Vagina (tissue), 2 donors: Measurements from ENCODE around the gene ASAP2.

Experiments used
- POLR2A ChIP-seq, 2 donors: fragments of 450-650 bp; IDR thresholded peaks; one replicate each; pipeline ENCODE4 v1.6.1; 2017; ENCODE audit warnings: antibody characterized with exemption in 2 of 2, mild to moderate bottlenecking in 2 of 2, moderate library complexity in 2 of 2
- POLR2AphosphoS5 ChIP-seq, 2 donors: sonication (generic); formaldehyde crosslinking; IDR thresholded peaks; one replicate each; pipeline ENCODE4 v1.9.0; 2017; ENCODE audit warnings: antibody characterized with exemption in 2 of 2, mild to moderate bottlenecking in 2 of 2, low read depth in 1 of 2; ENCODE audit not compliant: insufficient read depth in 1 of 2
- TF ChIP-seq, protein P1 (sequence below), 3 experiments: fragments of 450-650 bp in 2 of 3; fragments of 200-600 bp in 1 of 3; sonication (generic) in 1 of 3; IDR thresholded peaks; one replicate each; pipeline ENCODE4 v1.5.1; 2017 to 2019; ENCODE audit warnings: antibody characterized with exemption in 3 of 3, mild to moderate bottlenecking in 2 of 3, moderate library complexity in 2 of 3

DNA sequence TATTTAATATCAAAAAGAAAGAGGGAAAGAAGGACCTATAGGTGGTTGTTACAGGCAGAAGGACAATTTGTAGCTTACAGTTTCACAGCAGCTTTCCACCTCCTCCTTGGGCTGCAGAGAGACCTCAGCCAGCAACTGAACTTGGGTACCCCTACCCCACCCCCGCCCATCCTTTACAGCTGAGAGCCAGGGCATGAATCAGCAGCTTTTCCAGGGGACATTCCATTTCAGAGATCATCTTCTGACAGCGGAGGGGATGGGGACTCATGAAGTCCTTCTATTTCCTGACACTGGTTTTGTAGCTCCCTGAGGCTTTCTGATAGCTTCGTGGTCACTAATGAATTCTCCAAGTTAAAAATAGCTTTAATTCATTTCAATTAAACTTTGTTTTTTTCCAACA lies 120.4 kb downstream of the ASAP2 start:
- TF ChIP-seq, protein P1, sequence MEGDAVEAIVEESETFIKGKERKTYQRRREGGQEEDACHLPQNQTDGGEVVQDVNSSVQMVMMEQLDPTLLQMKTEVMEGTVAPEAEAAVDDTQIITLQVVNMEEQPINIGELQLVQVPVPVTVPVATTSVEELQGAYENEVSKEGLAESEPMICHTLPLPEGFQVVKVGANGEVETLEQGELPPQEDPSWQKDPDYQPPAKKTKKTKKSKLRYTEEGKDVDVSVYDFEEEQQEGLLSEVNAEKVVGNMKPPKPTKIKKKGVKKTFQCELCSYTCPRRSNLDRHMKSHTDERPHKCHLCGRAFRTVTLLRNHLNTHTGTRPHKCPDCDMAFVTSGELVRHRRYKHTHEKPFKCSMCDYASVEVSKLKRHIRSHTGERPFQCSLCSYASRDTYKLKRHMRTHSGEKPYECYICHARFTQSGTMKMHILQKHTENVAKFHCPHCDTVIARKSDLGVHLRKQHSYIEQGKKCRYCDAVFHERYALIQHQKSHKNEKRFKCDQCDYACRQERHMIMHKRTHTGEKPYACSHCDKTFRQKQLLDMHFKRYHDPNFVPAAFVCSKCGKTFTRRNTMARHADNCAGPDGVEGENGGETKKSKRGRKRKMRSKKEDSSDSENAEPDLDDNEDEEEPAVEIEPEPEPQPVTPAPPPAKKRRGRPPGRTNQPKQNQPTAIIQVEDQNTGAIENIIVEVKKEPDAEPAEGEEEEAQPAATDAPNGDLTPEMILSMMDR (IDR thresholded peaks at IDR 0.05), result no peak
- TF ChIP-seq POLR2A (IDR thresholded peaks at IDR 0.05) (no peak), POLR2AphosphoS5 (IDR thresholded peaks at IDR 0.05; ENCODE audit: insufficient read depth in 1 of 2, low read depth in 1 of 2) (no peak)
